CD4-positive, alpha-beta T cell treated with Interleukin-15 for 1 hour (primary cell): Measurements from ENCODE around the gene NME3.

Experiments
- DNase-seq: peaks from one replicate; pipeline ENCODE4 v3.0.0-alpha.2; 2020

NME3 gene

DNA sequence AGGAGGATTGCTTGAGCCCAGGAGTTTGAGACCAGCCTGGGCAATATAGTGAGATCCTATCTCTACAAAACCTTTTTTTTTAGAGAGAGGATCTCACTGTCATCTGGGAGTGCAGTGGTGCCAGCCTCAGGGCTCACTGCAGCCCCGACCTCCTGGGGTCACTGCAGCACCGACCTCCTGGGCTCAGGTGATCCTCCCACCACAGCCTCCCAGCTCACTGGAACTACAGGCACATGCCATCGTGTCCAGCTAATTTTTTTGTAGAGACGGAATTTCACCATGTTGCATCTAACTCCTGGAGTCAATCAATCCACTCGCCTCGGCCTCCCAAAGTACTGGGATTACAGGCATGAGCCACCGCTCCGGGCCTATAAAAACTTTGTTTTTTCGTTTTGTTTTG lies 50.0 kb downstream of the NME3 start:
- DNase-seq: no peak
